Cardiac muscle cell (in vitro differentiated cells and primary cell): Measurements from ENCODE around the gene SBF2. TPM values are rescaled to one million over a fixed set of nuclear protein-coding genes. Genes with fewer than 3 reads are reported as not detected.

Experiments used
- DNase-seq, 2 donors: peaks; one replicate each; pipeline versions ENCODE4 v3.0.0 to v3.0.0-alpha.2; 2010 to 2017; ENCODE audit warnings: low read depth in 1 of 2, low spot score in 1 of 2
- H3K27ac ChIP-seq: fragments of 200-600 bp; sonication (generic); 2 replicates; pipeline ENCODE4 v1.5.1; 2016
- H3K27me3 ChIP-seq: fragments of 200-600 bp; sonication (generic); 2 replicates; pipeline ENCODE4 v1.6.0; 2016; ENCODE audit warnings: control low read depth
- H3K36me3 ChIP-seq: fragments of 200-600 bp; sonication (generic); 2 replicates; pipeline ENCODE4 v1.5.1; 2016; ENCODE audit warnings: control low read depth
- H3K4me1 ChIP-seq: fragments of 200-600 bp; sonication (generic); 2 replicates; pipeline ENCODE4 v1.8.1; 2017; ENCODE audit warnings: low read depth, mild to moderate bottlenecking, mixed run types
- H3K4me3 ChIP-seq: fragments of 200-600 bp; sonication (generic); 2 replicates; pipeline ENCODE4 v1.5.1; 2016; ENCODE audit warnings: mild to moderate bottlenecking
- H3K9me3 ChIP-seq: fragments of 200-600 bp; sonication (generic); 2 replicates; pipeline ENCODE4 v1.5.1; 2017; ENCODE audit warnings: low read depth, mild to moderate bottlenecking, control low read depth
- polyA plus RNA-seq: library from polyadenylated mRNA; unstranded; fragments of >200 nt; fragmentation: Nextera tagmentation; extraction: Ambion mirVana; gene quantifications from 2 replicates; pipeline ENCODE4 v1.2.1, GENCODE V29; 2016
- total RNA-seq: library from RNA; depleted of rRNA; stranded (reverse); fragments of >200 nt; gene quantifications from 2 replicates; pipeline ENCODE4 v1.2.3, GENCODE V29; 2016
- TF ChIP-seq, protein P1 (sequence below): IDR thresholded peaks from 2 replicates; pipeline ENCODE4 v1.5.1; 2012; ENCODE audit warnings: low read depth, mild to moderate bottlenecking, low read length

Gene SBF2
- total and polyA plus RNA-seq, 2 experiments from 2014 or later, result 13.3 to 32.3 TPM

DNA sequence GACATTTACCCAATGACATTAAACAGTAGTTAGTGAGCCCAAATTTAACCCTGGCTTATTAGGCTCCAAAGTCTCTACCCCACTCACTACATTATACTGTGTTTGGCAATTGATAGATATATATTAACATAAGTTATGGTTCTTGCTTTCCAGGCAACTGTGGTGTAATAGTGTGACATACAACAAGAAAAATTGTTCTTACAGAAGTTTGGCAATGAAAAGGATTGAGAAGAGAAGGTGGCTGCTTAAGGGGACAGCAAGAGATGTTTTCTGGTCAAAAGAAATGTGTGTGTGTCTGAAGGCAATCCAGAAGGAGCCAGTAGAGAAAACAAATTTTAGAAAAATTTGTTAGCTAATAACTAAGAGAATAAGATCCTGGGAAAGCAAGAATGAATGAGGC lies 497.8 kb downstream of the SBF2 start:
- H3K36me3 ChIP-seq, result no peaks in the 10 kb centered on the region
- no peaks in the 10 kb centered on the region for H3K4me1 ChIP-seq
- DNase-seq, result no peak

DNA sequence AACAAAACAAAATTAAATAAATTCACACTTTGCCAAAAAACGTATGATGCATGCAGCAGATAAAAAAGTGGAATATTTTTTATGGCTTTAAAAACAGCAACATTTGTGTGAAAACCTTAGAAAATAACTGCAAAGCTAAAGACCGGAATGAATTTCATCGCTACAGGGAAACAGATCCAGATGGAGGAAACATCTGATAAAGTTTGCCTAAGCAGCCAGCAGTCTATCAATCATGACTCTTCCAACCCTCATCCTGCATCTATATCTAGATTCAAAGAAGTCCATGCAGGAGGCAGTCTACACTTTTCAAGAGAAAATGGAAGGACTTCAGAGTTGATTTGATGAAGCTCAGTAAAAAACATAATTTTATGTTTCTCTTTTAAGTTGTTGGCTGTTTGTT lies 503.3 kb downstream of the SBF2 start:
- Histone ChIP-seq H3K27ac (no peak overlapping the region), H3K9me3 (no peaks in the 10 kb centered on the region), H3K36me3 (no peaks in the 10 kb centered on the region), H3K4me1 (peaks cover 14% of the 10 kb centered on the region), H3K4me3 (no peak overlapping the region), H3K27me3 (no peaks in the 10 kb centered on the region)
- TF ChIP-seq, protein P1, sequence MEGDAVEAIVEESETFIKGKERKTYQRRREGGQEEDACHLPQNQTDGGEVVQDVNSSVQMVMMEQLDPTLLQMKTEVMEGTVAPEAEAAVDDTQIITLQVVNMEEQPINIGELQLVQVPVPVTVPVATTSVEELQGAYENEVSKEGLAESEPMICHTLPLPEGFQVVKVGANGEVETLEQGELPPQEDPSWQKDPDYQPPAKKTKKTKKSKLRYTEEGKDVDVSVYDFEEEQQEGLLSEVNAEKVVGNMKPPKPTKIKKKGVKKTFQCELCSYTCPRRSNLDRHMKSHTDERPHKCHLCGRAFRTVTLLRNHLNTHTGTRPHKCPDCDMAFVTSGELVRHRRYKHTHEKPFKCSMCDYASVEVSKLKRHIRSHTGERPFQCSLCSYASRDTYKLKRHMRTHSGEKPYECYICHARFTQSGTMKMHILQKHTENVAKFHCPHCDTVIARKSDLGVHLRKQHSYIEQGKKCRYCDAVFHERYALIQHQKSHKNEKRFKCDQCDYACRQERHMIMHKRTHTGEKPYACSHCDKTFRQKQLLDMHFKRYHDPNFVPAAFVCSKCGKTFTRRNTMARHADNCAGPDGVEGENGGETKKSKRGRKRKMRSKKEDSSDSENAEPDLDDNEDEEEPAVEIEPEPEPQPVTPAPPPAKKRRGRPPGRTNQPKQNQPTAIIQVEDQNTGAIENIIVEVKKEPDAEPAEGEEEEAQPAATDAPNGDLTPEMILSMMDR, result no peak
- no peak for DNase-seq

More for the DNA sequence above, 497.8 kb downstream of the SBF2 start:
- Histone ChIP-seq H3K4me3 (no peak overlapping the region), H3K27me3 (no peaks in the 10 kb centered on the region), H3K27ac (no peak overlapping the region), H3K9me3 (no peaks in the 10 kb centered on the region)
- TF ChIP-seq, protein P1, result no peak

DNA sequence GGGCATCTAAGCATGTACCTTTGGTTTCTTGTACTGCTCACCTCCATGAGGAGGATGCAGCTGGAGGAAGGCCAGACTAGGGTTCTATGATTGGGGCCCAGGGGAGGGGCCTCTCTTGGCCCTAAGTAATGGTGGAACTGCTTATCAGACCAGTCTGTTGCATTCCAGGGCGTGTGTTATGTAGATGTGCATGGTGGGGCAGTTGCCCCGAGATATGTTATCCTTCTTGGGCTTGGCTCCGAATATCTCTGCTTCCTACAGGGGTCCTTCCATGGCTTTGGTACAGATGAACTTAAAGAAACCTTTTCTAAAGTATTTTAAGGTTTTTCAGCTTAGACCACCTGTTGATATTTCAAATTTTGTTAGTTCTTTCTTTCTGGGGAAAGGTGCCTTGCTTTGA lies 504.1 kb downstream of the SBF2 start:
- TF ChIP-seq, protein P1, result no peak
- H3K27me3 ChIP-seq, result no peaks in the 10 kb centered on the region
- no peak overlapping the region for H3K4me3 ChIP-seq
- H3K4me1 ChIP-seq, result peaks cover 22% of the 10 kb centered on the region
- H3K36me3 ChIP-seq, result no peaks in the 10 kb centered on the region
- DNase-seq, result no peak
- H3K9me3 ChIP-seq, result no peaks in the 10 kb centered on the region
- no peak overlapping the region for H3K27ac ChIP-seq

DNA sequence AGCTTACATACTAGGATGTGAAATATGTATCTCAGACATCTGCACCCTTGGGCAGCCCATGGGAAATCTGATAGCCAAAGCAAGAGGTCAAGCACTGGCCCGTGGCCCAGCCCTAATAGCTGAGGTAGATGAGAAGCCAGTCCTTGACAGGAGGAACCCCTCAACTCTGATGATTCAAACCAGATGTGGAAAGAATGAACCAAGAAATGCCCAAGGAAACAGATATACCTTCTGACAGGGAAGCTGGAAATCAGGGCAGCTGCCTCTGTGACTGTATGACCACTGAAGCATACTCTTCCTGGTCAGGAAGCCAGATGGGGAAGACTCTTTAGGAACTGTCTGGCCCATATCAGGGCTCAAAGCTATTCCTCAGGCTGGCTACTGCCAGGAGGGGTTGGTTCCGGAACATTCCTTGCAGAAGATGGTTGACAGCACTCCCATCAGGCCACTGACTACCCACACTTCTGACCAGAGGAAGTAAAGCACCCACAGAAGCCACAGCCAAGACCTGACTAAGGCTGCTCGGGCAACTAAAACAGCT lies 506.0 kb downstream of the SBF2 start:
- Histone ChIP-seq H3K9me3 (no peaks in the 10 kb centered on the region), H3K27me3 (no peaks in the 10 kb centered on the region), H3K36me3 (no peaks in the 10 kb centered on the region), H3K27ac (peak overlapping the region; percentile 49), H3K4me1 (peaks cover 41% of the 10 kb centered on the region), H3K4me3 (no peak overlapping the region)
- DNase-seq, result peak in 1 of 2 donors; percentile 97
- TF ChIP-seq, protein P1, result no peak

DNA sequence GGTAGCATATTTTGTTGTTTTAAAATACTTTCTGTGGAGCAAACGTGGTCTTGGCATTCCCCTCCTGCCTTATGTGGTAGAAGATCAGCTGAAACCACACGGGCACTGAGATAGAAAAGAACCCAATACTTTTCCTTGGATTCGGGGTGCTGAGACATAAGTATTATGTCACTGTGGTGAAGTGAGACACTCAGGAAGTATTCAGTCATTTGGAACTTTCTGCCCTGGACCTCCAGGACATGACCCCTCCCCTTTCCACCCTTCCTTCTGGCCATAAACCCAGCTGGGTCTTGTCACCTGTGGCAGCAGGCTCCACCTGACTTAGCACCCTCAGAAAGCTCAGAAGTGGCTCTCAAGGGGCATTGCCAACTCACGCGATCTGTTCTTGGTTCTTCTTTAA lies 506.8 kb downstream of the SBF2 start:
- H3K9me3 ChIP-seq, result no peaks in the 10 kb centered on the region
- H3K27me3 ChIP-seq, result no peaks in the 10 kb centered on the region
- no peak overlapping the region for H3K4me3 ChIP-seq
- peaks cover 44% of the 10 kb centered on the region for H3K4me1 ChIP-seq
- DNase-seq, result no peak
- H3K27ac ChIP-seq, result peak overlapping the region; percentile 49
- no peaks in the 10 kb centered on the region for H3K36me3 ChIP-seq
- TF ChIP-seq, protein P1, result no peak
